GM10847 (cell line): ENCODE data around the gene RBBP8NL.

Experiments used
- POLR2A ChIP-seq: IDR thresholded peaks from 2 replicates; pipeline ENCODE4 v1.6.1; 2011; ENCODE audit not compliant: insufficient read length; ENCODE audit errors: extremely low read depth

Gene RBBP8NL

DNA sequence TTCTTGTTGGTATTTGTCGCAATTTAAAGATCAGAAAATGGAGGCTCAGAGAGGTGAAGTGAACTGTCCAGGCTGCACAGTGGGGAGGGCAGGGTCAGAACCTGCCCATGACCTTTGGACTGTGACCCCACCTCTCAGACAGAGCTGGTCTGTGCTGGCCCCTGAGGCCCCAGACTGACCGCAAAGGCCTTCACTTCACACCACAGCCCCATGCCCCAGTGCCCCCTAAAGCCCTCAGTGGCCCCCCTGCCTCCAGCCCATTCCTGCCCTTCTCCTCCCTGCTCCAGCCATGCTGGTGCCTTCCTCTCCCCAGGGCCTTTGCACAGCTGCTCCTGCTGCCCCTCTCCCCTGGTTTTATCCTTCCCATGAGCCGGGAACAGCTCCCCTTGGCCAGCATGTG is 9.4 kb upstream of the RBBP8NL start:
- TF ChIP-seq POLR2A = no peak

DNA sequence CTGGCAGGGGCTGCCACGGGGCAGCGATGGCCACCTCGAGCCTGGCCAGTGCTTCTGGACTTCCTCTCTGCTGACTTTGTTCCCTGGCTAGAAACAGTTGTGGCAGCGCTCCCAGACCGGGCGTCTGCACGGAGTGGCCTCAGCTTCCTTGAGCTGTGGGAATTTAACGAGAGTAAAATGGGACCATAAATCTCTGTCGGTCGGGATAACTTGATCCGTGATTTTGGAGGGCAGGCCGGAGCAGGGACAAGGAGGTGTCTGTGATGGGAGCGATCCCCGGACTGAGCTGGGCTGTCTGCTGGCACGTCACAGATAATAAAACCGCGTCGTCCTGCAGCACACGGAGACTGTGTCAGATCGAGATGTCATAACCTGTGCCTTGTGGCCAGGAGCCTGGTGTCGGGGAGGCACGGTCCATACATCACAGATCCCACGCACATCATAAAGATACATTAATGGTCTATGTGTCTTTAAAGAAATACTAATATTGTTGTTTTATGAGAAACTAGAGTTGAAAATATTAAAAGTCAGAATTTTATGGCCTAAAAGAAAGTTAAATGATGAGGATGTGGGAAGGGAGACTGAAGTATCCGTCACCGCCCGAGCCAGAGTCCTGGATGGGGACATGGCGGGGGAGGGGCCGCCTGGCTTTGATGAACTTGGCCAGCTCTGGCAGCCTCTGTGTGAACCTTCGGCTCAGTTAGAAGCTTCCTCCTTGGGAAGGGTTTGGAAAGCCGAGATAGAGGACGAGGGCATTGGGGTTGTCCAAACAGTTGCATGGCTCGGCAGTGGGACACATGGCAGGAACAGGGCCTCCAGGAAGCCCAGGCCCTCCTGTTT is 6.5 kb upstream of the RBBP8NL start:
- TF ChIP-seq POLR2A = no peak

DNA sequence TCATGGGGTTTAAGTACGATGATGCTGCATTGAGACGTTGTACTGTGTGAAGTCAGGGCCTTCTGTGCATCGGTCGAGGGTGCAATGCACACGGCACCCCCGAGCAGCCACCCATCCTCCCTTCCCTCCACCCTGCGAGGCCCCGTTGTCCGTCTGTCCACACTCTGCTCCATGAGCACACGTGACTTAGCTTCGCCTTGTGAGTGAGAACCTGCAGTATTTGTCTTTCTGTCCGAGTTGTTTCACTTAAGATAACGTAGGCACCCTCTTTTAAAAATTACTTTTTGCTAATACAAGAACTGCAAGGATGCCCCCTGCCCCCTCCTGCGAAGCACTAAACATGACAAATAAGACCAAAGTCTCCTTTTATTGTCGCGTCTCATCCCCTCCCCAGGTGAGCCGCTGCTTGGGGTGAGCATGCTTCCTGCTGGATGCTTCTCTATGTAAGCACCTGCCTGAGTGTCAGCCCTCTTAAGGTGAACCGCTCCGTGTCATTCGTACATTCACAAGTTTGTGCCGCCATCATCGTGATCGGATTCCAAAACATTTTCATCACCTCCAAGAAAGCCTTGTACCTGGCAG is 3.6 kb upstream of the RBBP8NL start:
- TF ChIP-seq POLR2A = no peak

DNA sequence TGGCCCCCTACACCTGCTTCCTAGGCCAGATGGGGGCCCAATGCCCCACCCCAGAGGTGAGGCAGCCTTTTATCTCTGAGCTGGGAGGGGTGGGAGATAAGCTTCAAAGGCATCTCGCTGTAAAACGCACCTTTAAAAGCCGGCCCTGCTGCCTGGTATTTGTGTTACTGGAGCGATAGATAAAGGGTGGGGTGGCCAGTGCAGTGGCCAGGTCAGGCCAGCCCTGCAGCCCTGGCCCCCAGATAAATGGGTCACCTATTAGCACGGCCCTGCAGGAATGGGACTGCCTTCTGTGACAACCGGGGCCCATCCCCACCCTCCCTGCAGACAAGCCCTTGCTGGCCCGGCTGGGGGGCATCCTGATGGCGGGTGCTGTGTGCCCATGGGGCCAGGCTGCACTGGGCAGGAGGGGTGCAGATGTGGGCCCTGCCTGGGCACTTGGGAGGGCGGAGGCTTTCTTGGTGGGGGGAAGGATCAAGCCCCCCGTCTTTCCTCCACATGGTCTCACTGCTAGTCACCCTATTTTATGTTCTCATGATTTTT is 3.0 kb upstream of the RBBP8NL start:
- no peak for TF ChIP-seq POLR2A

DNA sequence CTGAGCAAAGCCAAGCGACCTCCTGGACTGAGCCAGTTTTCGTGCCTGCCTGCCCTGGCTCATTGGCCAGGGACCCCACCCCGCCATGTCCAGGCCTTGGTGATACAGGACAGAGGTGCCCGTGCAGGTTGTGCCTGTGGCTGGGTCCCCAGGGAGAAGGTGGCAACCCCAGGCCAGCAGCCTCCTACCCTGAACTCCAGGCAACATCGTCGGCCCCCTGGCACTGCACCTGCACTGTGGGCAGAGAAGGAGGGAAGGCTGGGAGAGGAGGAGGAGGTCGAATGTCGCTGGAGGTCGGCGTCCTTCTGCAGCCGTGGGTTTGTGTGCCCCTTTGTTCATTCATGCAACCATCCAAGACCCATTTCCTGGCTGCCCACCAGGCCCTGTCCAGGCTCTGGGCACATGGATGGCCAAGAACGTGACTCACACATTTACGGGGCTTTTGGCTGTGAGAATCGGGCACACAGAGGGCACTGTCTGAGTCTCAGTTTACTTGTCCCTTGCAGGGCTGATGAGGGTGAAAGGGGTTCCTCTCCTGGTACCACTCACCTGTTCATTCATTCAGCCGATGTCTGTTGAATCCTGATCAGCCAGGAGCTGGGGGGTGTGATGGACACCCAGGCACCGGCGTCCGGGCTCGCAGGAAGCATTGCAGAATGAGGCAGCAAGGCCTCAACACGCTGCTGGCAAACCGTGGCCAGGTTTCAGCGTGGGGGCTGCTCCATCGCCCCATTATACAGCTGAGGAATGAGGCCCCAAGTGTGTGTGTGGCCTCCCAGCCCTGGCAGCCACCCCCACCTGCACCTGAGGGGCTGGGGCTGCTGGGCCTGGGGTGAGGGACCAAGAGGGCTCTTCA is 2.3 kb upstream of the RBBP8NL start:
- TF ChIP-seq POLR2A = no peak

DNA sequence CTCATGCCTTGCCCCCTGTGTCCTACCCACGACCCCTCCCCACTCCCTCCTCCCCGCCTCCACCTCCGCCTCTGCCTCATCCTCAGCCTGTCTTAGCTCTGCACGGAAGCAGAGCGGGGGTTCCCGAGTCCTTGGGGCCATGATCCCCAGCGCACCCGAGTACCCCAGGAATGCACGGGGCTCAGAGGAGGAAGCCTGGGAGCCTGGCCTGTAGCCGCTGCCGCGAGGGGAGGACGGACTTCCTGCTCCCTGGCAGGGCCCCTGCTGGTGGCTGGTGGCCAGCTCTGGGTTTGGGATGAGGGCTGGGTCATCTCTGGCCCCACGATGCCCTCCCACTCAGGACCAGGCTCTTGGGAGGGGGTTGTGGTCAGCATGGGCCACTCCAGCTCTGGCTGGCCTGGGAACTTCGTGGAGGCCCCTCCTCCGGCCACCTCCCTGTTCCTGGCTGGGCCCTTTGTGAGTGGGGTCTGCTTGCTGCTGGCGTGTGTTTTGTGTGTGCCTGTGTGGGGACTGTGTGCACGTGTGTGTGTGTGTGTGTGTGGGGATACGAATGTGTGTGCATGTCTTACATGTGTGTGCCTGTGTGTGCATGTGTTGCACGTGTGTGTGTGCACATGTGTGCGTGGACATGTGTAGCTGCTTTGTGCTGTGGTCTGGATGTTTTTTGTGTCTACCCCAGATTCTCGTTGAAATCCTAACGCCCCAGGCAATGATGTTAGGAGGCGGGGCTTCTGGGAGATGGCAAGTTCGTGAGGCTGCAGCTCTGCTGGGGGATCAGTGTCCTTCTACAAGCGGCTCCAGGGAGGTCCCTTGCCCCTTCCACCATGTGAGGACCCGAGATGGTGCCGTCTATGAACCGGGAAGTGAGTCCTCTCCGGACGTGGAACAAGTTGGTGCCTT is 1.3 kb upstream of the RBBP8NL start:
- TF ChIP-seq POLR2A = no peak

DNA sequence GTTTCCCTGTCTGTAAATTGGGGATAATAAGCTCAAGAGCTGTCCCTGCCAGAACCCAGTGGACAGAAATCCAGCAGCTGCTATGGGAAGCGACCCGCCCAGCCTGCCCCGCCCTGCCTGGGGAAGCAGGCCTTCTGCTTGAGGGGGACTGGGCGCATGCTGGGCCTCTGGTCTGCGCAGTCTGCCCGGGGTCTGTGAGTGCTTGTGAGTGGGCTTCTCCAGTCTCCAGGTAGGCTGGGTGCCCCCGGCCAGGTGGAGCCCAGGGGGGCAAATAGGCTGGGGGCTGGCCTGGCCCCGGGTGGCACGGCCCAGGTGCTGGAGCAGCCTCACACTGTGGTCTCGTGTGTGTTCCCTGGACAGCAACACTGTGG is 648 bp upstream of the RBBP8NL start:
- no peak for TF ChIP-seq POLR2A

DNA sequence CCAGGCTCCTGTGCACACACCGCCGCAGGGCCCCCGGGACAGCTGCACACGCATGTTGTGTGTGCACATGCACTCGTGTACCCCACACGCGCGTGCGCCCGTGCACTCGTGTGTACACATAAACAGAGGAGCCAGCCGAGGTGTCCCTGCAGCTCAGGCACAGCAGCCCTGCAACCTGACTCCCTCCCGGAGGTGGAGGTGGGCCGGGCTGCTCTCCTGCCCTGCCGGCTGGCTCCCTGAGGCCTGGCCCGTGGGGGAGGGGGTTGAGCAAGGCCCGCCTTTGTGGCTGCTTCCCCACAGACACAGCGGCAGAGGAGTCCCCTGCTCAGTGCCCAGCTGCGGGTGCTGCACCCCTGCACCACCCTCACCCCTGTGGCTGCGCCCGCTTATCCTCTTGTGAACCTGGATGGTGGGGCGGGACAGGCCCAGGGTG is 624 bp downstream of the RBBP8NL start:
- TF ChIP-seq POLR2A = no peak

DNA sequence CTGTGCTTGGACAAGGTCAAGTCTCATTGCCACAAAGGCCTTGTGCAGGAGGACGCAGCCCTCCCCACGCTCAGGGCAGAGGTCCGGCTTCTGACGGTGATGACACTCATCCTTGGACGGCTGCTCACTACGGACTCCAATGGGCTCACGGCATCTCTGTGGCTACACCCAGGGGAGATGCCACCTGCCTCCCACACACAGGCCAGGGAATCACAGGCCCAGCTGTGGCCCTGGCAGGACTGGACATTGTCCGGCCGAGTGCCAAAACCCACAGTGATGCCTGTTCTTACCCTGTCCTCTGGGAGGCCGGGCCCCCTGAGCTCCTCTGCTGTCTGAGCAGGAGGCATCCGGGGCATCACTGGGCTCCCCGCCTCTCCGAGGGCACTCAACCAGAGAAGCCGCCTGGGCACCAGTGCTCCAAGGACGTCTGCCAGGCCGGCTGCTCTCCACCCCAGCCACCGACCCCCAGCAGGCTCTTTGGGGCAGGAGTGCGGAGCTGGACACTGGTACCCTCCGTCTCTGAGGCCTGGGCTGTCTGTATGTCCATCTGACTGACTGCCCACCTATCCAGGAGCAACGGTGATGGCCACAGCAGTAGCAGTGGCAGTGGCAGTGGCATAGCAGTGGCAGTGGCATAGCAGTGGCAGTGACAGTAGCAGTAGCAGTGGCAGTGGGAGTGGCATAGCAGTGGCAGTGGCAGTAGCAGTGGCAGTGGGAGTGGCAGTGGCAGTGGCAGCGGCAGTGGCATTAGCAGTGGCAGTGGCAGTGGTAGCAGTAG is 1.9 kb downstream of the RBBP8NL start:
- TF ChIP-seq POLR2A = no peak

DNA sequence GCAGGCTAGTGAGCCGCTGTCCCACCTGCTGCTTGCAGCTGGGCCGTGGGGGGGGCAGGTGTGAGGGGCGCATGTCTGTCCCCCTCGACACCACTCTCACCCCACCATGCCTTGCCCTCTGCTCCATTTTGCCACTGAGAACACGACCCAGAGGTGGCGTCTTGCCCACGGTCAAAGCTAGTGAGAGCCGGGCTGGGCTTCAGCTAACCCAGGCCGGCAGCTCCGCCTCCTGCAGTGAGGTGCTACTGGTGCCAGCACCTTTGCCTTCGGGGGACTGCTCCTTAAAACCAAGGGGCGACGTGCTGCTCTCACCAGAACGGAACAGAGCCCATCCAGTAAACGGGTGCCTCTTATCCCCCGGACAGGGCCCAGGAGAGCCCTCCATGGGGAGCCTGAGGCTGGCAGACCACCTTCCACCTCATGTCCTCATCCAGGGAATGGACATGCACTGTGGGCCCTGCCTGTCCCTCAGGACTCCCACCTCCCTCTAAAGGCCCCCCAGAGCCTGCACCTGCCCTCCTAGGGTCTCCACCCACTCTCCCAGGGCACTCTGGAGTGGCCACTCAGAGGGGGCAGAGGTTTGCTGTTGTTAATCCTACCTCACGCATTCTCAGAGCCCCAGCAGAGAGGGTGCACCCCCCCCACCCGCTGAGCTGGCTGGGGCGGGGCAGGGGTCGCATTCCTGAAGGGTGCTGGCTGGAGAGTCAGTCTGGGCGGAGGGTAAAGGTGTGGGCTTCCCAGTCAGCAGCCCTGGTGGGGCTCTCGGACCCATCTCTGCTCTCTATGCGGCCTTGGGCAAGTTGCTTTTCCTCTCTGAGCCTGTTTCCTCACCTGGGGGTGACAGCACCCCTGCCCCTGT is 2.9 kb downstream of the RBBP8NL start:
- TF ChIP-seq POLR2A = no peak

DNA sequence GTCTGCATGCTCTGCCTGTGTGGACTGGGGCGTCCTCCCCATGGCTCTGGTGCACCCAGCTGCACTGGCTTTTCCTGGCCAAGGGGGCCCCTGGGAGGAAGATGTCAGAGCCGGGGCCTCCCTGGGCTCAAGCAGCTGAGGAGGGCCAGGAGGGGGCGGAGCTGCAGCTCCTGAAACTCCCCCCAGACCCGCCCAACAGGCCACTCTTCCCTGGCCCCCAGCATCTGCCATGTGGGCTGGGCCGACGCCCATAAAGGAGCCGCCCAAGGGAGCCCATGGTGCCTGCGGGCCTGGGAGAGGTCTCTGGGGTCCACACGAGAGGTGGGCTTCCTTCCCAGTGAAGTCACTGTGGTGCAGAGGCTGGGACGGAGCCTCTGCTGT is 4.0 kb downstream of the RBBP8NL start:
- TF ChIP-seq POLR2A = no peak

DNA sequence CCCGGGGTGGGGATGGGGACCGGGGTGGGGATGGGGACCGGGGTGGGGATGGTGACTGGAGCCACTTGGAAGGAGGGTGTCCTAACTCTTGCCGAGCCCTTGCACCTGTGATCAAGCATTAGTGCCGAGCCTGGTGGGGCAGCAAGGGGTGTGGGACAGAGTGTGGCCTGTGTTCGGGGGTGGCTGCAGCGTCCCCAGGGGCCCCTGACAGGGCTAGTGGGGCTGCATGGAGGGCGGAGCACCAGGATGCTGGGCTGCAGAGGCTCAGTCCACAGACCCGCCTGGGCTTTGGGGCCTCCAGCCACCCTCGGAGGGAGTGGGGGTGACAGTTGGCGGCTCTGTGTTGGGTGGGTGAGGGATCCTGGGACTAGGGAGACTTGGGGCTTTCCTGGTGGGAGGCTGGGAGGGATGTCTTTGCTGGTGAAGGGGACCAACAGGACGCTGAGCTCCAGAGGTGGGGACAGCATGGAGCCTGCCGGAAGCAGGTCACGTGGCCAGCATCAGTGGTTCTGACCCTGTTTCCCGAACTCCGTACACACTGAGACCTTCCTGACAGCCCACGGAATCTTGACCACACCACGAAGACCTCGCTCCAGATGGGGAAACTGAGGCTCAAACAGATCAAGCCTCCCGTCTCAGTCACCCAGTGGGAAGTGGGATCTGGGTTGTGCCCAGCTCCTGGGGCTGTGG is 4.6 kb downstream of the RBBP8NL start:
- no peak for TF ChIP-seq POLR2A

DNA sequence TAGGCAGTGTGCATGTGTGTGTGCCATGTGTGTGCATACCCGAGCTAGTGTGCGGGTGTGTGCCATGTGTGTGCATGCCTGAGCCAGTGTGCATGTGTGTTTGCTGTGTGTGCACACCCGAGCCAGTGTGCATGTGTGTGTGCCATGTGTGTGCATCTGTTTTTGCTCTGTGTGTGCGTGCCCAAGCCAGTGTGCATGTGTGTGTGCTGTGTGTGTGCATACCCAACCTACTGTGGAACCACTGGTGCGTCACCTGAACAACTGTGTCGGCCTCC is 5.7 kb downstream of the RBBP8NL start:
- no peak for TF ChIP-seq POLR2A
